Measurements from ENCODE around the gene PER1. TPM values are rescaled to one million over a fixed set of nuclear protein-coding genes. Genes with fewer than 3 reads are reported as not detected.

The PER1 gene
- total RNA-seq, result 215 TPM

- peaks cover 47% of the 10 kb centered on the region for H3K4me1 ChIP-seq
- DNase-seq (ENCODE audit: extremely low spot score in 2 of 2), result peak in 1 of 2 donors; percentile 99
- H3K4me3 ChIP-seq, result peak within 1 kb of the TSS; percentile 84 to 98
- peak within 1 kb of the TSS; percentile 100 for H3K27ac ChIP-seq
- intact Hi-C loops (cut with DNase I), result no loop called here
- no peaks in the 10 kb centered on the region for H3K27me3 ChIP-seq
- peaks cover 24 to 35% of the 10 kb centered on the region in 2 donors for H3K36me3 ChIP-seq
- no peaks in the 10 kb centered on the region for H3K9me3 ChIP-seq
- TF ChIP-seq POLR2A (IDR thresholded peaks at IDR 0.05) (peak; percentile 39 to 98), POLR2AphosphoS5 (IDR thresholded peaks at IDR 0.05; ENCODE audit: insufficient read depth in 1 of 2, low read depth in 1 of 2) (peak; percentile 95 to 100), CTCF (IDR thresholded peaks at IDR 0.05) (no peak)
Observed at GRCh38 chr17:8152112-8152775, at the start of gene PER1. PER1 (minus strand) TSS chr17:8152404; CDS start chr17:8150706, 1,698 bp downstream.

GRCh38 chr17:8192070-8192815 lies 40.0 kb upstream of the PER1 start:
- Histone ChIP-seq H3K4me3 (peak overlapping the region; percentile 33 to 39), H3K4me1 (peaks cover 42% of the 10 kb centered on the region)

GRCh38 chr17:8190506-8190905 lies 38.3 kb upstream of the PER1 start:
- DNase-seq (ENCODE audit: extremely low spot score in 2 of 2), result no peak
- H3K27me3 ChIP-seq, result no peaks in the 10 kb centered on the region
- peak overlapping the region; percentile 27 to 86 for H3K4me3 ChIP-seq
- H3K9me3 ChIP-seq, result no peaks in the 10 kb centered on the region
- TF ChIP-seq CTCF (IDR thresholded peaks at IDR 0.05) (no peak), POLR2AphosphoS5 (IDR thresholded peaks at IDR 0.05; ENCODE audit: insufficient read depth in 1 of 2, low read depth in 1 of 2) (no peak), POLR2A (IDR thresholded peaks at IDR 0.05) (no peak)
- peak overlapping the region; percentile 100 for H3K27ac ChIP-seq
- peaks cover 48% of the 10 kb centered on the region for H3K4me1 ChIP-seq
- no peaks in the 10 kb centered on the region for H3K36me3 ChIP-seq
- intact Hi-C loops (cut with DNase I), result no loop called here

More at GRCh38 chr17:8192070-8192815, 40.0 kb upstream of the PER1 start:
- Histone ChIP-seq H3K9me3 (no peaks in the 10 kb centered on the region), H3K27me3 (no peaks in the 10 kb centered on the region), H3K27ac (peak overlapping the region; percentile 86), H3K36me3 (no peaks in the 10 kb centered on the region)
- intact Hi-C loops (cut with DNase I), result no loop called here
- no peak for TF ChIP-seq CTCF (IDR thresholded peaks at IDR 0.05)
- peak in 1 of 2 donors; percentile 65 for TF ChIP-seq POLR2A (IDR thresholded peaks at IDR 0.05)
- TF ChIP-seq POLR2AphosphoS5 (IDR thresholded peaks at IDR 0.05; ENCODE audit: insufficient read depth in 1 of 2, low read depth in 1 of 2), result peak; percentile 37 to 96
- peak in 1 of 2 donors; percentile 96 for DNase-seq (ENCODE audit: extremely low spot score in 2 of 2)

GRCh38 chr17:8189711-8190477 lies 37.7 kb upstream of the PER1 start, which contains the start of gene BORCS6:
BORCS6 (minus strand) TSS chr17:8190180; CDS start chr17:8190140, 40 bp downstream.
- DNase-seq (ENCODE audit: extremely low spot score in 2 of 2), result peak in 1 of 2 donors; percentile 100
- peaks cover 49% of the 10 kb centered on the region for H3K4me1 ChIP-seq
- no peaks in the 10 kb centered on the region for H3K9me3 ChIP-seq
- peak within 1 kb of the TSS; percentile 100 for H3K27ac ChIP-seq
- intact Hi-C loops (cut with DNase I), result no loop called here
- no peaks in the 10 kb centered on the region for H3K36me3 ChIP-seq
- H3K27me3 ChIP-seq, result no peaks in the 10 kb centered on the region
- H3K4me3 ChIP-seq, result peak within 1 kb of the TSS; percentile 77 to 86
- TF ChIP-seq POLR2A (IDR thresholded peaks at IDR 0.05), result peak; percentile 68 to 85
- TF ChIP-seq CTCF (IDR thresholded peaks at IDR 0.05), result peak in 1 of 3 experiments; percentile 15
- peak; percentile 97 to 99 for TF ChIP-seq POLR2AphosphoS5 (IDR thresholded peaks at IDR 0.05; ENCODE audit: insufficient read depth in 1 of 2, low read depth in 1 of 2)

All from vagina (tissue), 2 donors.